HG03025 (cell line): Measurements from ENCODE around the gene MAMDC2.

Experiments used
- ATAC-seq: cut with Tn5 transposase; IDR thresholded peaks from one replicate; pipeline ENCODE4 v1.9.1; 2021; ENCODE audit warnings: mild to moderate bottlenecking, moderate library complexity; ENCODE audit not compliant: unreplicated experiment, low FRiP score

The MAMDC2 gene, protein sequence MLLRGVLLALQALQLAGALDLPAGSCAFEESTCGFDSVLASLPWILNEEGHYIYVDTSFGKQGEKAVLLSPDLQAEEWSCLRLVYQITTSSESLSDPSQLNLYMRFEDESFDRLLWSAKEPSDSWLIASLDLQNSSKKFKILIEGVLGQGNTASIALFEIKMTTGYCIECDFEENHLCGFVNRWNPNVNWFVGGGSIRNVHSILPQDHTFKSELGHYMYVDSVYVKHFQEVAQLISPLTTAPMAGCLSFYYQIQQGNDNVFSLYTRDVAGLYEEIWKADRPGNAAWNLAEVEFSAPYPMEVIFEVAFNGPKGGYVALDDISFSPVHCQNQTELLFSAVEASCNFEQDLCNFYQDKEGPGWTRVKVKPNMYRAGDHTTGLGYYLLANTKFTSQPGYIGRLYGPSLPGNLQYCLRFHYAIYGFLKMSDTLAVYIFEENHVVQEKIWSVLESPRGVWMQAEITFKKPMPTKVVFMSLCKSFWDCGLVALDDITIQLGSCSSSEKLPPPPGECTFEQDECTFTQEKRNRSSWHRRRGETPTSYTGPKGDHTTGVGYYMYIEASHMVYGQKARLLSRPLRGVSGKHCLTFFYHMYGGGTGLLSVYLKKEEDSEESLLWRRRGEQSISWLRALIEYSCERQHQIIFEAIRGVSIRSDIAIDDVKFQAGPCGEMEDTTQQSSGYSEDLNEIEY

DNA sequence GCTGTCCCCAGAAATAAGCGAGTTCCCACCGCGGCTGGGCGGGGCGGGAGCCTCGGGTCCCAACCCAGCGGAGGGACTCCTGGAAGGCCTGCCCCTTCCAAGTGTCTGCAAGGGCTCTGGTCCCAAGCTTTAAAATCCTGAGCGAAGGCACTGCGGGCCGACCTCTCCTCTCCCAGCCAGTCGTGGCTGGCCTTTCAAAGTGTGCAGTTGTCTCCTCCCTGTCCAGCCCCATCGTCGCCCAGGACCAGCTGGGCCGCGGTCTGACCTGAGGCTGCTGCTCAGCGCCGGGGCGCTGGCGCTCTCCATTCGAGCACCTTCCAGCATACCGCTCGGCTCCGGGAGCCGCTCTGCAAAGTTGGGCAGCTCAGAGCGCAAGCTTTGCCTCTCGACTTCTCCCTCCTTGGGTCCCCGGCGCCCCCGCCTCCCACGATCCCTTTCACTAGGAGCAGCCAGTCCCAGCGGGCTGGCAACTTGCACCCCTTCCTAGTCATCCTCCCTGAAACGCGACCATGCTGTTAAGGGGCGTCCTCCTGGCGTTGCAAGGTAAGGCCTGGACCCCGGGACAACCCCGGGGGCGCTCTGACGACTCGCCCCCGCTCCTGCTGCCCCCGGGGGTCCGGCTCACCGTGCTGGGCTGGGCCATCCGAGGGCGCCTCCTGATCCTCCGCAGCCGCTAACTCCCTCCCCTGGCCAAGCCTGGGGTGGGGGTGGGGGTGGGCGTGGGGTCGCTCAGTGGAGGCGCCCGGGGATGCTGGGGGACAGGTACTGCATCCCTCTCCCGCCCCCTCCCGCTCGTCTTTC, at the start of gene MAMDC2:
TSS of gene MAMDC2 (plus strand) at position 160 of the 801 bp plus-strand sequence. CDS start at position 510, 350 bp downstream.
- ATAC-seq: no peak

DNA sequence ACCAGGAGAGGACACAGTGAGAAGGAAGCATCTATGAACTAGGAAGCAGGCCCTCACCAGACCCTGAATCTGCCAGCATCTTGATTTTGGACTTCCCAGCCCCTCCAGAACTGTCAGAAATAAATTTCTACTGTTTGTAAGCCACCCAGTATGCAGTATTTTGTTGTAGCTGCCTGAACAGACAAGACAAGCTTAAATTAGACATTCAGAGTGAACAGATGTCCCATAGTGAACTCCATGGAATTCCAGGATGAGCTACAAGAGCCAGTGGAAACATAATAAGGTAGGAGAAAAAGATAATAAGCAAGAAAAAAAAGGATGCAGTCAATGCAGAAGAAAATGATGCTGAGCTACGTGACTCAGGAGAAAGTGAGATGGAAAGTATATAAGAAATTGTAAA, 47.8 kb upstream of the MAMDC2 start:
- ATAC-seq: no peak

DNA sequence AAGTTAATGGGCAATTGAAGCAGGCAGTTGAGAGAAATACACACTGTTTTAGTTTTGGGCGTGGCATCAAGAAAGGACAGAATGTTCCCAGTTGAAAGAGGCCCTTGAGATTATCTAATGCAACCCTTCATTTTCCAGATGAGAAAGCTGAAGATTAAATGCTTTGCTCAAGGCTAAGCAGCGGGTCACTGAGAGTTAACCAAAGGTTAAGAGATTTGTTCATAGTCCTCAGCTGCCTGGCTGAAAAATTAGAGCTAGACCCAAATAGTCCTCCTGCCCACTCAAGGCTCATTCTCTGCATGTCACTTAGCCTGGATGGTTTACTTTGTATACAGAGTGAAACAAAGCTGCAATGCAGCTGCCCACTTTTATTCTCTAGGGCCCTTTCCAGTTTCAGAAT, 46.7 kb upstream of the MAMDC2 start:
- ATAC-seq: no peak

DNA sequence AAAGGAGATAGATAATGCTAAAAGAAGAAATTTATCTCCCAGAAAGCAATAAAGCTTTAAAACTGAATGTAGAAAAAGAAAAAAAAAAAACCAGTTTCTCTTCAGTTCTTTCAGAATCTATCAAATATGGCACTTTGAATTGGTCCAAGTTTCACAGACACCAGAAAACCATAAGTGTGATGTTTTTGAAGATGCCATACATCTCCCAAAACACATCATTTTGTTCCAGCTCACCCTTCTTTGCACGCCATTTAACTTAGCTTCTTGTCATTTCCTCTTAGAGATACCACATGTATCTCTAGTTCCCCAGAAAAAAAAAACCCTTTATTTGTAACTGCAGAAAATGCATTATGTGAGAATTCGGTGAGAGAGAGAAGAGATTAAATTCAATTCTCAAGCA, 46.1 kb upstream of the MAMDC2 start:
- ATAC-seq: no peak

DNA sequence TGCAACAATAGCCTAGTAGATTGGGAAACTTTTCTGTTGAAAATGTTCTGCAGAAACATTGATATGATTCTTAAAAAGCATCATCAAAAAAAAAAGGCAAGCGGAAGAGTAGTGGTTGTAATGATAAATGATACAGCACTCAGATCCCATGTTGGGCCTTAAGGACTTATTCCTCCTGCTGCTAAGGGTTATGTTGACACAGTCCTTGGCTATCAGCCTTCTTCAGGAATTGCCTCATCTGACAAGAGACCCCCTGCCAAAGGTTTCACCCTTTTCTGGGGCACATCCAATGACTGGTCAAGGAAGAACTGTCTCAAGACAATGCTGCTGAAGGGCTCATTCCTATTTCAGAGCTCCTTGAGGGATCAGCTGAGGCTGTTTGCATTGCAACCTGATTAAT, 44.3 kb upstream of the MAMDC2 start:
- no peak for ATAC-seq

DNA sequence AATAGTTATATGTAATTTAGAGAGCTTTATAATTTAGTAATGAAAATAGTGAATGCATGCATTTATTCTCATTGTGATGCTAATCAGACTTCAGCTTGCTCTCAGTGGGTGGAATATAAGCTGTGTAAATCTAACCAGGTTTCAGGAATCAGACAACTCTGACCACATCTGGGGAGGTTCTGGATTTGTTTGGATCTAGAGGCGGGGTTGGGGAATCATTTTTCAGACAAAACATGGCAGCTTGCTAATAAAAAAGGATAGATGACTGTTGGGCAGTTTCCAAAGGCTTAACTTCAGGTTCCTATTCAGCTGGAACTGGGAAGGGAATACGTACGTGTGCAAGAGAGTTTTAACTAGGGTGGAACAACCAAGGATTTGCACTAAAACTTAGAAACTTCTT, 43.2 kb upstream of the MAMDC2 start:
- no peak for ATAC-seq

DNA sequence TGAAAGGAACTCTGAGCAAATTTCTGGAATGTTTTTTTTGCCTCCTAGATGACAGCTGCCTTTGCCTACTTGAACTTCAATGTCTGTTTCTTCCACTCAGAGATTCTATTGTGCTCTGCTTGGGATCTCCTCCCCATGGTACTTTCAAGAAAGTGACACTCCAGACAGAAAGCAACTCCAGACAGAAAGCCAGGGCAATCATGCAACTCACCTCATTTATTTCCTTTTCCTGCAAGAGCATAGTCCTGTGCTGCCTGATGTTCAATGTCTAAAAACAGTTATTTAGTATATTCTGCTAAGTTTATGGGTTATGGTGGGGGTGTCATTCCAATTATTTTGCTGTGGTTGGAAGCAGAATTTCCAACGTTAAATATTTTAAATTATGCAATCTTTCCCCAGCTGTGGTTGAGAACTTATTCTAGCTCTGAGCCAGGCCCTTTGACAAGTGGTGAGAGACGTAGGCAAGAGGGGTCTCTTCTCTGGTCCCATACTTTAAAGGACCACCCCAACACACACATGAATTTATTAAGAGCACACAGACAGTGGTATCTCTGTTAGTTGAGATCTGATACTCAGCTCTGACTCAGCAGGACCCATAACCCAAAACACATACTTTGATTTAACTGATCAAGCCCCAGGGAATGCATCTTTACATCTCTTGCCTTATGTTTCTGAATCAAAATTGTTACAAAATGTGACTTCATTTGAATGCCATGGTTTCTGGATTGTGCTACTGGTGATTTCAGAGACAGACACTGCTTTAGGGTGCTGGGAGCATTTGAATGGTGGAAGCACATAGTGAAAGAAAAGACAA, 39.5 kb upstream of the MAMDC2 start:
- ATAC-seq: no peak

DNA sequence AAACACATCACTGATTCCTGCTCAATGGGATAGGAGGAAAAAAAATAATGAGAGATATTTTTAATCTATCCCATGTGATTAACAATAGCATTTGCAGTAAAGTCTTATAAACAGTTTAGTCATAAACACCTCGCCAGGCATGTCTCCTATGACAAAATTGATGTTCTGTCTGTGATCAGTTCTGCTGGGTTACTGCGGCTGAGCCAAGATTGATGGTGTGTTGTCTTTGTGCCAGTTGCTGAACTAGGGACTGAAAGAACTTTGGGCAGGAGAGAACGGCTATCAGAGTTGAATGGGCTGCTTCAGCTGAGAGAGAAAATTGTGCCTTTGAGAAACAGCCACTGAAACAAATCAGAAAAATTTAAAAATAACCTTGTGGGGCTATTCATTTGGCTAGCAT, 37.3 kb upstream of the MAMDC2 start:
- no peak for ATAC-seq

DNA sequence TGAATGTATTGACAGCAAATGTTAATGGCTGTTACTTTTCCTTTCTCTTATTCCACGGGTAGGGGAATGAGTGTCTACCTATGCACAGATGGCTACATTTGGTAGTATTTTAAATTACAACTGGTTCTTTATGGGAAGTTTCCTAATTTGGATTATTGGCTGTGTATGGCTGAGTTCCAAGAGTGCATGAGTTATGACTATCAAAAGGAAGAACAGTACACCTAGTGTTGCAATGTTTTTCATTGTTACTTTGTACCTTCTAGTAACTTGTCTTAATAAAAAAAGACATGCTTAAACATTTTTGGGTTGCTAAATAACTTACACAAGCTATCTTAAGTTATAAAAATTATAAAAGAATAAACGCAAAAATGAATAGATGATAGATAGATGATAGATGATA, 35.8 kb upstream of the MAMDC2 start:
- no peak for ATAC-seq

DNA sequence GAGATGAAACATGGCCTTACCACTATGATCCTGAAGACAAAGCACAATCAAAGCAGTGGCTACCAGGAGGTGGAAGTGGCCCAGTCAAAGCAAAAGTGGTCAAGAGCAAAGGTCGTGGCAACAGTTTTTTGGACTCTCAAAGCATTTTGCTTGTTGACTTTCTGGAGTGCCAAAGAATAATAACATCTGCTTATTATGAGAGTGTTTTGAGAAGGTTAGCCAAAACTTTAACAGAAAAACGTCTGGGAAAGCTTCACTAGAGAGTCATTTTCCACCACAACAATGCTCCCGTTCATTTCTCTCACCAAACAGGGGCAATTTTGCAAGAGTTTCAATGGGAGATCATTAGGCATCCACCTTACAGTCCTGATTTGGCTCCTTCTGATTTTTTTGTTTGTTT, 33.6 kb upstream of the MAMDC2 start:
- ATAC-seq: no peak

DNA sequence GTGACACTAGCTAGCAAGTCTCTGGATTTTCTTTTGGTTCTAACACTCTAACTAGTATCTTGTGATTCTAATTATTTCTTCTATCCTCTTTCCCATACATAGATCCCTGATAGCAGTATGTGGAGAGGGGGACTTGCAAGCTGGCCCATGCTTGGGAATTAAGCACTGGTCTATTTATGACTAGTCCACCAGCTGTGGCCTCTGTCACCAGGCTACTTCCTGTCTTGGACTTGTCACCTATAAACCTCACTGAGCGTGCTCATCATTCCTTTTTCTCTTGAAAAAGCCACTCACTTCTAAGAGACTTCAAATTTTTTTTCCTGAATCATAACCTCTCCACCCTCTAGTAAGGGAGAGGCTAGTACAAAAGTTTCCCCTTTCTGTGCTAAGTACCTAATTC, 32.3 kb upstream of the MAMDC2 start:
- no peak for ATAC-seq

DNA sequence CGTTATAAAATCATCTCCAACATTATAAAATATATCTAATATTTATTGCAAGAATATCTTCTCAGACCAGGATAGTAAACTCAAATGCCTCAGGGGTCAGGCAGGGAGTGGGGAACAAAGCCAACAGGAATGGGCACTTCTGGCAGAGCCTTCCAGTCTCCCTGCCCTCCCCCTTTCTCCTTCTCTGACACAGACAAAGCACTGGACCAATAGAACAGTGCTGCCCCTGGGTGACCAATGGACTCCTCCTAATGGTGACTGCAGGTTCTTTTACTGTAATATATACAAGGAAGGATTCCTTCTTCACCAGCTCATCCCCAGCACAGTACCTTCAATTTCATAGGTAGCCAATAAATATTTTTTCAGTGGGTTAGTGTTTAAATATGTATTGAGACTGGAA, 31.1 kb upstream of the MAMDC2 start:
- no peak for ATAC-seq

DNA sequence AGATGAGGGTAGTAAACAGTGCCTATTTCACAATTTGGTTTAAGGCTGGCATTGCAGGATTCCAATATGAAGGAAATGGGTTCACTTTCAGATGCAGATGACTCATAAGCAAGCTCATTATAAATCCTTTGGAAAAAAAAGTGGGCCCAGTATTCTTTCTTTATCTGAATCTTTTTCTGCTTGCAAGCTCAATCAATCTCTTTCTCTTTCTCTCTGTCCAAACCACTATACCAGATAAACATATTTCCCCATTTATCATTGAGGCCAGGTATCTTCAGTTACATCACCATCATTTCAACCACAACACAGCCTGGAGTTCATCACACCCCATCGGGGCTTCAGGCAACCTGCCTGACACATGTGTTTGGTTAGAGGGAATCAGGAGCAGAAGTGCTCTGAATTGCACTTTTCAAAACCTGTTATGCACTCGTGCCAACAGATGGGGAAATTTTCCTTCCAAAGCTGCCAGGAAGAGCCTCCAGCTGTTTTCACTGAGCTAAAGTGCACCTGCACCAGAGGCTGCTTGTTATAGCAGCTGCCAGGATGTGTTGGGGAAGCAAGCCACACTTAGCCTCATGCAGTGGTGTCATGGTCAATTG, 30.0 kb upstream of the MAMDC2 start:
- no peak for ATAC-seq

DNA sequence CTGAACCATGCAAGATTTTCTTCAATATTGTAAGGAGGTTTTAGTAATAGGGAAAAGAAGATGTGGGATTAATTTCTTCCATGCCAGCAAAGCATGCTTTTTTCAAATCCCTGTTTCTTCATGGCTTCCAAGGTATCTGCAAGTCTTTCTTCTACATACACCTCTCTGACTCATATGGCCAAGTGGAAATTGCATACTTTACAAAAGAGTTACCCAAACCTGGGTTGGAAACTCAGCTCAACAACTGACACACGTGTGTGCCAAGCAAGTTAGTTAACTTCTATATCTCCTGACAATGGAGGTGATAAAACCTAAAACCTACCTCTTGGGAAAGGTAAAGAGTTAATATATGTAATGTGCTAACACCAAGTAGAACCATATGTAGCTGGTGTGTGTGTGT, 28.5 kb upstream of the MAMDC2 start:
- ATAC-seq: no peak

DNA sequence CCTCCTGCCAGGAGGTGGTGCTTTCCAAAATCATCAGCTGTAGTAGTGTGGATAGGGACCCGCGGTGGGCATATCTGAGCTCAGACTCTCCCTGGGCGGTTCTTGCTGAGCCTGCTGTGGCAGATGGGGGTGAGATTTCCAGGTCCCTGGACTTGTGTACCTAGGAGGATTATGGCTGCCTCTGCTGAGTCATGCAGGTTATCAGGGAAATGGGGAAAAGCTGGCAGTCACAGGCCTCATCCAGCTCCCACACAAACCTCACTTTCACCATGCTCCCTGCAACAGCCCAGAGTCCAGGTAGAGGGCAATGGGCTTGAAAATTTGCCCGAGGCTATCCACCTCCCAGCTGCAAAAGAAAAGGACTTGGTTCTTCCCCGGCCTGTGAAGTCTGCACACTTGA, 23.4 kb upstream of the MAMDC2 start:
- ATAC-seq: no peak

DNA sequence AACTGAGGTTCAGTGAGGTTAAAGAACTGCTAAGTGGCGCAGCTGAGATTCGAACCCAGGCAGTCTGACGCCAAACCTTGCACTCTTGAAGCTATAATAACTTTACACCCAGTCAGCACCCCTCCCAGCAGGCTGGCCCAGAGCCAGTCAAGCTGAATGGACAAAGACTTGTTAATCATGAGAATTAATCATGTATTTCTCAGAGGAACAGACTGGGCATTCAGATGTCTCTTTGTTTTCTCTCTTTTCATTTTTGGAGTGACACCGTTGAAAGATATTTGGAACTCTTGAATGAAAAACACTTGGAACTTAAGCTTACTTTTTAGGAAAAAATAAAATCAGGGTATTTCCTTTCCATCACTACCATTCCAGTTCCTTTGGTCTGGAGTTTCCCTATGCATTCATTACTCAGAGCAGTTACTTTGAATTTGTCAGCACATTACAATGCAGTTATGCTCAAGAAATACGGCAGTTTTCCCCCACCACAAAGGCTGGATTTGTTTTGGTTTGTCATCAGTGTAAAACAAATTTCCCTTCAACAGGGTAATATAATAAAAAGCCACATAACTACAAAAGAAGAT, 22.6 kb upstream of the MAMDC2 start:
- ATAC-seq: no peak

DNA sequence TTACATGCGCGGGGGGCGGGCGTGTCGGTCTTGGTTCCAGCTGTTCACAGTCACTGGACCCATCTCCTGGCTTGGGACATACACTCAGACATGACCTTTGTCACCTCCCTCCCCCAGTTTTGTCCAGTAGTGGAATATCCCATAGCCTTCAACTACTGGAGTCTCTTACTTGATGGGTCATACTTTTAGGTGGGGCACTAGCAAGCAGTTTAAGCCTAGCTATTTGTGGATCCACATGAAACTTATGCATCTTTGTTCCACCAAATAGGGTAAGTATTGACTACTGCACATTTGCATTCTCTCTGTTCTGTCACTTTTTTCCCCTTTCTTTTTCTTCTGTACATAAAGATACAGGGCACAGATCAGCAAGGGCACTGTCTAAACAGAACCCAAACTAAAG, 15.4 kb upstream of the MAMDC2 start:
- ATAC-seq: no peak

DNA sequence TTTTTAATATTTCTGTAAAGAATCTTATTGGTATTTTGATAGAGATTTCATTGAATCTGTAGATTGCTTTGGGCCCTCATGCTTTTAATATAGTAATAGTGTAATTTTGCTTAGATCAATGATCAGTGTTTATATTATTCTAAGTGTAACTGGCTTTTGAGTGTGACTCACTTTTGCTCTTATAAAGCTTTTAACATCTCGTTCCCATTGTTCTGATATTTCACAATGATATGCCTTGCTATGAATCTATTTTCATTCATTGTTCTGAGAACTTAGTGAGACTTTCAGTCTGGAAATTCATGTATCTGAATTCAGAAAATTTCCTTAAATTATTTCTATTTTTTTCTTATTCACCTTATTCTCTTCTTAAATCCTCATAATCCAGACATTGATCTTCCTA, 13.5 kb upstream of the MAMDC2 start:
- no peak for ATAC-seq

DNA sequence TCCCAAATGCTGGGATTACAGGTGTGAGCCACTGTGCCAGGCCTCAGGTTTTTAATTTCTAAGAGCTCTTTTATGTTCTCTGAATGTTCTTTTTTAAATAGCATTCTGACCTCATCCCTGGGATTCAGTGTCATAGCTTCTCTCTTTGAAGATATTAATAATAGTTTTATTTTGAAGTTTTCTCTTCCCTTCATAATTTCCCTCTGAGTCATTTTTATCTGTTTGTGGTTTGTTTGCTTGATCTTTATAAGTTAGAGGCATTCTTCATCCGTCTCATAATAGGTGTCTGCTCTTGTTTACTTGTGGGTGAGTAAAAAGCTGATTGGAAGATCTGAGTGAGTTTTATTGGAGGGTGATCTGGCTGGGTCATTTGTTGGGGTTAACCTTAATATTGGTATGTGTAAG, 12.5 kb upstream of the MAMDC2 start:
- ATAC-seq: no peak

DNA sequence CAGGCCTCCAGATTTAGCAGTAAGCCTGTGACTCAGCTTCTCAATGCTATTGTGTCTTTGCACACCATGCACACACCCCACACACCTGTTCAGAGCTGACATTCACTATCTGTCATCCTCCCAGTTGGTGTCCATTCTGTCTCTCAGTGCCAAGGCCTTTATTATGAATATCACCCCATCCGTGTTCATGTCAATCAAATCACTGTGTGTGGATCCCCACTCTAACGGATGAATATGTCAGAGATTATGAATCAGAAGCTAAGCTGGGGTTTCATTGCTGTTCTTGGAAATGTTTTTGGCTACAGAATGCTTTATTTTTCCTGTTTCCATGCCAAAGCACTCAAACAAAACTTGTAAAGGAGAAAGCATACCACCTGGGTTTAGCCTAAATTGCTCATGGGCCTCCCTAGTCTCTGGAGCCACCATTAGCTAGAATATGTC, 9.4 kb upstream of the MAMDC2 start:
- no peak for ATAC-seq
